ENCODE measurements around the gene AK1. TPM values are rescaled to one million over a fixed set of nuclear protein-coding genes. Genes with fewer than 3 reads are reported as not detected.

The AK1 gene
- total and polyA plus RNA-seq, 7 donors: 310 to 854 (median 778) TPM

DNA sequence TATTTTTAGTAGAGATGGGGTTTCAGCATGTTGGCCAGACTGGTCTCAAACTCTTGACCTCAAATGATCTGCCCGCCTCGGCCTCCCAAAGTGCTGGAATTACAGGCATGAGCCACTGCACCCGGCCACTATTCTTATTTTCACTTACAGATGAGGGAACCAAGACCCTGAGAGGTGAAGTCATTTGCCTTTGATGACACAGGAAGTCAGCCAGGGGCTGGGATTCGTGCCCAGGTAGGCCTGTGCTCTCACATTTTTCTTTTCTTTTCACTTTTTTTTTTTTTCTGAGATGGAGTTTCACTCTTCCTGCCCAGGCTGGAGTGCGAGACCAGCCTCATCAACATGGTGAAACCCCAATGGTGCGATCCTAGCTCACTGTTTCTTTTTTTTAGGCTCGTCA, 45.2 kb downstream of the AK1 start:
- DNase-seq: no peak
- H3K9me3 ChIP-seq: no peaks in the 10 kb centered on the region
- H3K27me3 ChIP-seq (ENCODE audit: insufficient read depth in 3 of 3, low read length in 2 of 3): no peaks in the 10 kb centered on the region
- no peak overlapping the region for H3K4me3 ChIP-seq
- no peak for TF ChIP-seq CTCF (IDR thresholded peaks at IDR 0.05)
- peaks cover 32% of the 10 kb centered on the region for H3K4me1 ChIP-seq
- H3K36me3 ChIP-seq (ENCODE audit: insufficient read depth in 1 of 2, low read depth in 1 of 2): peaks cover 0 to 8% of the 10 kb centered on the region in 2 donors
- WGBS, 3 donors: 35 to 59% (median 42%) methylated on average over 7 of the region's 7 CpGs
- ATAC-seq: no peak
- intact Hi-C loops (cut with DNase I): no loop called here
- no peak overlapping the region for H3K27ac ChIP-seq

DNA sequence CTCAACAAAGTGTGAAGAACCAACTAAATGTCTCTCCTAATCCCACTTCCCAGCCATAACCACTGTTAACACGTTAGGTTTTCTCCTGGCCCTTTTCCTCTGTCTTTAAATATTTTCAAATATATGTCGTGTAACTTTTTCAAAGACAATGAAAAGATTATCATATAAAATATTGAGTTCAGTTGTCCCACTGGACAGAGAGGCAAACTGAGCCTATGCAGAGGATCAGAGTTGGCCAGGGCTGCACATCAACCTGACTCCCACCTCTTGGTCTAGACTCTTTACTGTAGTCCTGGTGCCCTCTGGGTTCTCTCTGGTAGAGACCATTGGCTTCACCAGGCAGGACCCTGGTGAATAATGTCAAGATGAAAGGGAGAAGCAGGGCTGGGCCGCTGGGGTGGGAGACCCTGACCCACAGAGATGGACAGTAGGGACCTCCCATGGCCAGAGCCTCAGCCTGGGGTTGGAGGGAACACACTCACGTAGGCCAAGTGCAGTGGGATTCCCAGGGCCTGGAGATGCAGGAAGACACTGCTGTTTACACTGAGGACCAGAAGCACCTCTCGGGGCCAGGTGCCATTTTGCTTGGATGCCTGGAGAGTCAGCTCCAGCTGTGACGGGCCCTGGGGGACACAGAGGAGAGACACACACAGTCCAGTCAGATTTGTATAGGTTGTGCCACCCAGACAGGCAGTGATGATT, 48.1 kb downstream of the AK1 start:
- no peak for TF ChIP-seq CTCF (IDR thresholded peaks at IDR 0.05)
- Histone ChIP-seq H3K27me3 (ENCODE audit: insufficient read depth in 3 of 3, low read length in 2 of 3) (no peaks in the 10 kb centered on the region), H3K4me3 (peak overlapping the region; percentile 59), H3K36me3 (ENCODE audit: insufficient read depth in 1 of 2, low read depth in 1 of 2) (peaks cover 0 to 26% of the 10 kb centered on the region in 2 donors), H3K27ac (peak overlapping the region; percentile 76), H3K4me1 (peaks cover 38% of the 10 kb centered on the region), H3K9me3 (no peaks in the 10 kb centered on the region)
- intact Hi-C loops (cut with DNase I): loop anchor here in 1 of 2 donors (5.0 kb wide), 1 partner anchor 958 kb away; the partner anchor contains the start of gene TBC1D13
- ATAC-seq: no peak
- no peak for DNase-seq
- WGBS, 3 donors: 70 to 79% (median 76%) methylated on average over 6 of the region's 6 CpGs

DNA sequence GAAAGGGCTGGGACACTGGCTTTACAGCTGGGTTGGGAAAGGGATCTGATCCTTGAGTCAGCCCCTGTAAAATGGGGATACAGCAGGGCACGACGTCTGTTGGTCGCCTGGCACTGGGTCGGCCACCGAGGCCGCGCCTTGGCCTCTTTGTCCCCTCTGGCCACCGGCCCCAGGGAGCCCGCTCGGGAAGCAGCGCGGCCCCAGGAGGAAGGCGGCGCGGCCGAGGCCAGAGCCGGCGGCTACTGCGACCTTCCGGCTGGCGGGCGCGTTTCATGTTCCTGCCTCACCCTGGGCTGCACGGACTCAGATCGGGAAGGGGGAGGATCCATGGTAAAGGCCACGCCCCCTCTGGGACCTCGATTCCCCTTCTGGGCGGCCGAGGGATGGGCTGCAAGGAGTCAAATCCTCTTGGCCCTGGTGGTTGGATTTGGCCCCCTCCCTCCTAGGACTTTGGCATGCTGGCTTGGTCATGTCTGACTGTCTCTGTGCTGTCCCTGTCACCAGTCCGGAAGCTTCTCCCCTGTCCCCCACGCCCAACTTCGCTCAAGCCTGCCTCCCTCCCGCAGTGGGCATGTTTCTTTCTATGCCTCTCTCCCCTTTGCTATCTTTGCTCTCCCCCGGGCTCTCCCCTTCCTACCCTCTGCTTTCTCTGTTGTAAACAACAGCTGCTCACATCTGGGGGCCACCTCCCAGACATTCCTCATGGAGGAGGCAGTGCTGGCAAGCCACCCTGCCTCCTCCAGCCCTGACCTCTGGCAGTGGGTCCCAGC, 49.0 kb downstream of the AK1 start:
- Histone ChIP-seq H3K4me1 (peaks cover 38% of the 10 kb centered on the region), H3K27ac (peak overlapping the region; percentile 76), H3K27me3 (ENCODE audit: insufficient read depth in 3 of 3, low read length in 2 of 3) (no peaks in the 10 kb centered on the region), H3K4me3 (peak overlapping the region; percentile 59), H3K9me3 (no peaks in the 10 kb centered on the region), H3K36me3 (ENCODE audit: insufficient read depth in 1 of 2, low read depth in 1 of 2) (peaks cover 0 to 35% of the 10 kb centered on the region in 2 donors)
- WGBS, 3 donors: 3 to 11% (median 5%) methylated on average over 28 to 34 of the region's 34 CpGs
- TF ChIP-seq CTCF (IDR thresholded peaks at IDR 0.05): peak; percentile 16
- ATAC-seq (peak; percentile 70 to 85 (median 80)), DNase-seq (peak; percentile 91 to 94)
- intact Hi-C loops (cut with DNase I): loop anchor here in 1 of 2 donors (5.0 kb wide), 1 partner anchor 959 kb away; the partner anchor contains the start of gene TBC1D13

GRCh38 chr9:127826253-127826913, 51.1 kb downstream of the AK1 start:
- peaks cover 0 to 39% of the 10 kb centered on the region in 2 donors for H3K36me3 ChIP-seq (ENCODE audit: insufficient read depth in 1 of 2, low read depth in 1 of 2)
- no peak overlapping the region for H3K4me3 ChIP-seq
- ATAC-seq (peak in 1 of 4 donors; percentile 2), DNase-seq (no peak)
- intact Hi-C loops (cut with DNase I): loop anchor here in 1 of 2 donors (5.0 kb wide), 1 partner anchor 961 kb away; the partner anchor contains the start of gene TBC1D13
- H3K27me3 ChIP-seq (ENCODE audit: insufficient read depth in 3 of 3, low read length in 2 of 3): no peaks in the 10 kb centered on the region
- no peak overlapping the region for H3K27ac ChIP-seq
- TF ChIP-seq CTCF (IDR thresholded peaks at IDR 0.05): no peak
- H3K9me3 ChIP-seq: no peaks in the 10 kb centered on the region
- 38 to 54% (median 39%) methylated on average over 7 of the region's 7 CpGs for WGBS, 3 donors
- H3K4me1 ChIP-seq: peaks cover 38% of the 10 kb centered on the region

Data from psoas muscle (tissue), 8 donors.